ENCODE measurements around the gene CYSLTR2. TPM values are rescaled to one million over a fixed set of nuclear protein-coding genes. Genes with fewer than 3 reads are reported as not detected.

The CYSLTR2 gene
- total RNA-seq, 1 experiment from 2014 or later, result not detected

GRCh38 chr13:48645845-48646244 lies 7.9 kb upstream of the CYSLTR2 start:
- H3K4me3 Mint-ChIP-seq (ENCODE audit: low read depth, unreplicated experiment), result no peak overlapping the region
- intact Hi-C loops (cut with micrococcal nuclease; ENCODE audit: unreplicated experiment), result loop anchor here (5.0 kb wide), 1 partner anchor 49 kb away; no protein-coding TSS in a partner anchor
- H3K9me3 Mint-ChIP-seq (ENCODE audit: low read depth, unreplicated experiment), result peaks cover 4% of the 10 kb centered on the region
- no peak for TF ChIP-seq CTCF (IDR thresholded peaks at IDR 0.05; ENCODE audit: unreplicated experiment)
- H3K36me3 Mint-ChIP-seq (ENCODE audit: insufficient read depth, unreplicated experiment), result no peaks in the 10 kb centered on the region
- H3K27me3 Mint-ChIP-seq (ENCODE audit: unreplicated experiment), result no peaks in the 10 kb centered on the region
- no peak overlapping the region for H3K27ac Mint-ChIP-seq (ENCODE audit: unreplicated experiment)
- no TSS peak for BruUV-seq (replicated peaks)
- peaks cover 21% of the 10 kb centered on the region for H3K4me1 Mint-ChIP-seq (ENCODE audit: low read depth, unreplicated experiment)
- DNase-seq, result no peak
- CTCF ChIA-PET, result no interaction called here

- no peak overlapping the region for H3K27ac Mint-ChIP-seq (ENCODE audit: unreplicated experiment)
- DNase-seq, result no peak
- no peak for TF ChIP-seq CTCF (IDR thresholded peaks at IDR 0.05; ENCODE audit: unreplicated experiment)
- CTCF ChIA-PET, result interaction anchor here (0.9 kb wide), 1 partner anchor 51 kb away, joined by 3 read pairs; no protein-coding TSS in a partner anchor
- BruUV-seq (replicated peaks), result no TSS peak
- no peaks in the 10 kb centered on the region for H3K27me3 Mint-ChIP-seq (ENCODE audit: unreplicated experiment)
- H3K36me3 Mint-ChIP-seq (ENCODE audit: insufficient read depth, unreplicated experiment), result no peaks in the 10 kb centered on the region
- intact Hi-C loops (cut with micrococcal nuclease; ENCODE audit: unreplicated experiment), result loop anchor here (5.0 kb wide), 1 partner anchor 49 kb away; no protein-coding TSS in a partner anchor
- no peak overlapping the region for H3K4me3 Mint-ChIP-seq (ENCODE audit: low read depth, unreplicated experiment)
- peaks cover 2% of the 10 kb centered on the region for H3K9me3 Mint-ChIP-seq (ENCODE audit: low read depth, unreplicated experiment)
- H3K4me1 Mint-ChIP-seq (ENCODE audit: low read depth, unreplicated experiment), result peaks cover 23% of the 10 kb centered on the region
These were observed 6.9 kb upstream of the CYSLTR2 start for GRCh38 chr13:48646791-48647190.

- no peak for TF ChIP-seq CTCF (IDR thresholded peaks at IDR 0.05; ENCODE audit: unreplicated experiment)
- Mint-ChIP-seq H3K27ac (ENCODE audit: unreplicated experiment) (no peak overlapping the region), H3K9me3 (ENCODE audit: low read depth, unreplicated experiment) (peaks cover 2% of the 10 kb centered on the region), H3K36me3 (ENCODE audit: insufficient read depth, unreplicated experiment) (no peaks in the 10 kb centered on the region), H3K27me3 (ENCODE audit: unreplicated experiment) (no peaks in the 10 kb centered on the region), H3K4me3 (ENCODE audit: low read depth, unreplicated experiment) (no peak overlapping the region), H3K4me1 (ENCODE audit: low read depth, unreplicated experiment) (peaks cover 23% of the 10 kb centered on the region)
- DNase-seq, result peak; percentile 7
- no TSS peak for BruUV-seq (replicated peaks)
- CTCF ChIA-PET, result interaction anchor here (0.5 to 0.9 kb wide), 2 partner anchors 18 to 52 kb away, joined by 3 read pairs; no protein-coding TSS in a partner anchor
- intact Hi-C loops (cut with micrococcal nuclease; ENCODE audit: unreplicated experiment), result loop anchor here (5.0 kb wide), 1 partner anchor 50 kb away; no protein-coding TSS in a partner anchor
These were observed 6.1 kb upstream of the CYSLTR2 start for GRCh38 chr13:48647625-48648024.

GRCh38 chr13:48648446-48648845 lies 5.3 kb upstream of the CYSLTR2 start:
- TF ChIP-seq CTCF (IDR thresholded peaks at IDR 0.05; ENCODE audit: unreplicated experiment), result no peak
- no peak for DNase-seq
- H3K4me1 Mint-ChIP-seq (ENCODE audit: low read depth, unreplicated experiment), result peaks cover 31% of the 10 kb centered on the region
- CTCF ChIA-PET, result no interaction called here
- H3K27ac Mint-ChIP-seq (ENCODE audit: unreplicated experiment), result no peak overlapping the region
- peaks cover 2% of the 10 kb centered on the region for H3K9me3 Mint-ChIP-seq (ENCODE audit: low read depth, unreplicated experiment)
- no peak overlapping the region for H3K4me3 Mint-ChIP-seq (ENCODE audit: low read depth, unreplicated experiment)
- H3K27me3 Mint-ChIP-seq (ENCODE audit: unreplicated experiment), result no peaks in the 10 kb centered on the region
- no peaks in the 10 kb centered on the region for H3K36me3 Mint-ChIP-seq (ENCODE audit: insufficient read depth, unreplicated experiment)
- no TSS peak for BruUV-seq (replicated peaks)
- intact Hi-C loops (cut with micrococcal nuclease; ENCODE audit: unreplicated experiment), result loop anchor here (5.0 kb wide), 1 partner anchor 51 kb away; no protein-coding TSS in a partner anchor

All from Calu3 (cell line).